ENCODE data around the gene NTN3. TPM values are rescaled to one million over a fixed set of nuclear protein-coding genes. Genes with fewer than 3 reads are reported as not detected.

NTN3 gene
- total and polyA plus RNA-seq, 2 of the 8 experiments (the other 6 are each of a cell fraction or from before 2014, with no cell fraction given) = 0.30 to 0.34 TPM

GRCh38 chr16:2490190-2491105, 19.4 kb downstream of the NTN3 start:
- H3K18ac ChIP-seq (ENCODE audit: extremely low read depth, low read length) = no peak overlapping the region
- peak overlapping the region; percentile 9; the same call in 1 of the 2 replicates for H2BK5ac ChIP-seq (ENCODE audit: low read depth, low read length)
- H3K23me2 ChIP-seq (ENCODE audit: low read depth, low read length) = no peaks in the 10 kb centered on the region
- no peak overlapping the region for H3K23ac ChIP-seq (ENCODE audit: insufficient read length)
- H4K8ac ChIP-seq (ENCODE audit: extremely low read depth, insufficient read depth, low read length) = no peak overlapping the region
- no peak overlapping the region for H2BK20ac ChIP-seq (ENCODE audit: low read length)
- no peak overlapping the region for H3K4me3 ChIP-seq (ENCODE audit: extremely low read depth in 1 of 4, insufficient read depth in 2 of 4, low read depth in 3 of 4, low read length in 4 of 4)
- no peaks in the 10 kb centered on the region for H3K27me3 ChIP-seq (replicated peaks in 1 of 4; ENCODE audit: control insufficient read depth in 3 of 4, extremely low read depth in 1 of 4, insufficient read depth in 3 of 4, low read length in 3 of 4)
- H4K5ac ChIP-seq (ENCODE audit: insufficient read length, low read depth, low read length) = no peak overlapping the region
- WGBS, 2 experiments (ENCODE audit: extremely low coverage in 1 of 2, insufficient coverage in 1 of 2, insufficient read length in 1 of 2, insufficient replicate concordance in 2 of 2, low coverage in 1 of 2, low lambda C conversion rate in 2 of 2, missing lambda C conversion rate in 1 of 2) = 92% methylated on average over 21 of the region's 23 CpGs; no CpG with 5 or more reads in 1 of the 2 experiments
- H2AFZ ChIP-seq (ENCODE audit: low read length) = no peak overlapping the region
- no peak overlapping the region for H3K9ac ChIP-seq (replicated peaks in 1 of 4; ENCODE audit: extremely low read depth in 1 of 4, low read depth in 3 of 4, low read length in 3 of 4)
- H3K4me2 ChIP-seq (ENCODE audit: insufficient read depth in 1 of 2, low read depth in 2 of 2, low read length in 2 of 2) = no peak overlapping the region
- no peak overlapping the region for H3K56ac ChIP-seq (replicated peaks; ENCODE audit: insufficient read length, low read depth, low read length)
- H2BK120ac ChIP-seq (replicated peaks; ENCODE audit: low read depth, low read length) = no peak overlapping the region
- H3K4me1 ChIP-seq (replicated peaks in 1 of 4; ENCODE audit: control insufficient read depth in 3 of 4, insufficient read depth in 4 of 4, low read length in 3 of 4) = peaks cover 0 to 3% (median 0%) of the 10 kb centered on the region in 4 experiments; a peak in 1 of 7 replicates
- ChIA-PET POLR2A (ENCODE audit: partially characterized antibody) (interaction anchor here (1.0 to 1.6 kb wide), 3 partner anchors 13 to 113 kb away, joined by 3 read pairs; partner anchors contain the start of gene TEDC2), CTCF (ENCODE audit: partially characterized antibody) (interaction anchor here (0.7 to 1.5 kb wide), 4 partner anchors 8 to 220 kb away, joined by 3 to 5 read pairs (median 4); no protein-coding TSS in a partner anchor)
- no peak overlapping the region for H2AK5ac ChIP-seq (ENCODE audit: low read depth, low read length)
- no peak overlapping the region for H3K14ac ChIP-seq (ENCODE audit: insufficient read length)
- no peak overlapping the region for H2BK12ac ChIP-seq (ENCODE audit: low read depth, low read length)
- no peaks in the 10 kb centered on the region for H3K36me3 ChIP-seq (ENCODE audit: control insufficient read depth in 2 of 4, insufficient read depth in 4 of 4, low read length in 3 of 4)
- H3K79me1 ChIP-seq (ENCODE audit: low read depth, low read length) = peaks cover 2% of the 10 kb centered on the region; the same call in 1 of the 2 replicates
- no peaks in the 10 kb centered on the region for H3K9me3 ChIP-seq (ENCODE audit: insufficient read depth in 2 of 2, low read depth in 1 of 2, low read length in 1 of 2)
- H3K4ac ChIP-seq (replicated peaks; ENCODE audit: insufficient read length, low read depth, low read length) = no peak overlapping the region
- 0 out of 4 replicates have a peak, but pooled peaks cover 0 to 2% of the 10 kb centered on the region in 2 experiments for H3K79me2 ChIP-seq (ENCODE audit: control insufficient read depth in 1 of 2, insufficient read depth in 2 of 2, low read length in 2 of 2)
- no peak for DNase-seq (ENCODE audit: low read depth in 1 of 2, low spot score in 2 of 2)
- H4K91ac ChIP-seq (replicated peaks; ENCODE audit: insufficient read length, low read length) = no peak overlapping the region
- FAIRE-seq = no peak
- no peak overlapping the region for H3K27ac ChIP-seq (ENCODE audit: low read depth, low read length)
- H2BK15ac ChIP-seq (ENCODE audit: low read length) = no peak overlapping the region
- peaks cover 0 to 17% of the 10 kb centered on the region in 2 experiments for H4K20me1 ChIP-seq (replicated peaks in 1 of 2; ENCODE audit: control insufficient read depth in 1 of 2, insufficient read depth in 2 of 2, low read length in 2 of 2)
- no peak for TF ChIP-seq TAF1 (IDR thresholded peaks at IDR 0.05; ENCODE audit: low read depth, low read length)
- no peak for TF ChIP-seq RAD21 (IDR thresholded peaks at IDR 0.05 in 1 of 2, conservative IDR thresholded peaks at IDR 0.05 in 1 of 2; ENCODE audit: low read depth in 2 of 2, low read length in 2 of 2)
- TF ChIP-seq PHF8 (conservative IDR thresholded peaks at IDR 0.05; ENCODE audit: low read depth, low read length) = no peak
- TF ChIP-seq CBX8 (IDR thresholded peaks at IDR 0.05; ENCODE audit: borderline replicate concordance, low read depth, low read length) = no peak
- no peak for TF ChIP-seq FOSL1 (IDR thresholded peaks at IDR 0.05; ENCODE audit: insufficient read depth, low read depth, low read length)
- no peak for TF ChIP-seq RBBP5 (IDR thresholded peaks at IDR 0.05; ENCODE audit: borderline replicate concordance, low read depth, low read length)
- TF ChIP-seq SAP30 (IDR thresholded peaks at IDR 0.05; ENCODE audit: insufficient read depth, insufficient replicate concordance, low read length) = no peak
- TF ChIP-seq USF2 (IDR thresholded peaks at IDR 0.05; ENCODE audit: low read length) = no peak
- no peak for TF ChIP-seq SIN3A (conservative IDR thresholded peaks at IDR 0.05 in 1 of 2, IDR thresholded peaks at IDR 0.05 in 1 of 2; ENCODE audit: low read depth in 1 of 2, low read length in 2 of 2)
